ENCODE measurements around the gene FRAS1. TPM values are rescaled to one million over a fixed set of nuclear protein-coding genes. Genes with fewer than 3 reads are reported as not detected.

Gene FRAS1
- total RNA-seq, 1 experiment from 2014 or later = 13.1 TPM

- no TSS peak for BruUV-seq (replicated peaks)
- Histone ChIP-seq H3K27ac (no peak overlapping the region), H2AFZ (no peak overlapping the region), H3K27me3 (ENCODE audit: insufficient read depth, low read depth) (no peaks in the 10 kb centered on the region), H3F3A (ENCODE audit: insufficient read depth, low read depth) (no peaks in the 10 kb centered on the region), H3K4me3 (no peak overlapping the region), H4K20me1 (ENCODE audit: insufficient read depth) (no peaks in the 10 kb centered on the region), H3K36me3 (ENCODE audit: low read depth) (no peaks in the 10 kb centered on the region), H3K9me2 (ENCODE audit: insufficient read depth) (no peaks in the 10 kb centered on the region), H3K4me1 (replicated peaks; ENCODE audit: insufficient read depth) (no peaks in the 10 kb centered on the region), H3K9me3 (ENCODE audit: insufficient read depth, low read depth) (no peaks in the 10 kb centered on the region), H3K4me2 (no peak overlapping the region), H3K79me2 (ENCODE audit: low read depth) (no peaks in the 10 kb centered on the region)
- no peak for DNase-seq
- intact Hi-C loops (cut with micrococcal nuclease; ENCODE audit: unreplicated experiment) = no loop called here
- POLR2A ChIA-PET (ENCODE audit: unreplicated experiment) = no interaction called here
- TF ChIP-seq EZH2 (IDR thresholded peaks at IDR 0.05; ENCODE audit: low read depth) = no peak
- TF ChIP-seq, protein P1, sequence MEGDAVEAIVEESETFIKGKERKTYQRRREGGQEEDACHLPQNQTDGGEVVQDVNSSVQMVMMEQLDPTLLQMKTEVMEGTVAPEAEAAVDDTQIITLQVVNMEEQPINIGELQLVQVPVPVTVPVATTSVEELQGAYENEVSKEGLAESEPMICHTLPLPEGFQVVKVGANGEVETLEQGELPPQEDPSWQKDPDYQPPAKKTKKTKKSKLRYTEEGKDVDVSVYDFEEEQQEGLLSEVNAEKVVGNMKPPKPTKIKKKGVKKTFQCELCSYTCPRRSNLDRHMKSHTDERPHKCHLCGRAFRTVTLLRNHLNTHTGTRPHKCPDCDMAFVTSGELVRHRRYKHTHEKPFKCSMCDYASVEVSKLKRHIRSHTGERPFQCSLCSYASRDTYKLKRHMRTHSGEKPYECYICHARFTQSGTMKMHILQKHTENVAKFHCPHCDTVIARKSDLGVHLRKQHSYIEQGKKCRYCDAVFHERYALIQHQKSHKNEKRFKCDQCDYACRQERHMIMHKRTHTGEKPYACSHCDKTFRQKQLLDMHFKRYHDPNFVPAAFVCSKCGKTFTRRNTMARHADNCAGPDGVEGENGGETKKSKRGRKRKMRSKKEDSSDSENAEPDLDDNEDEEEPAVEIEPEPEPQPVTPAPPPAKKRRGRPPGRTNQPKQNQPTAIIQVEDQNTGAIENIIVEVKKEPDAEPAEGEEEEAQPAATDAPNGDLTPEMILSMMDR (conservative IDR thresholded peaks at IDR 0.05) = no peak
- CTCF ChIA-PET = interaction anchor here (0.6 kb wide), 1 partner anchor 9 kb away, joined by 4 read pairs; no protein-coding TSS in a partner anchor
These were observed 110.4 kb downstream of the FRAS1 start for GRCh38 chr4:78167510-78167909.

GRCh38 chr4:78168029-78168428, 110.9 kb downstream of the FRAS1 start:
- Histone ChIP-seq H3K4me1 (replicated peaks; ENCODE audit: insufficient read depth) (no peaks in the 10 kb centered on the region), H3K36me3 (ENCODE audit: low read depth) (no peaks in the 10 kb centered on the region), H3K79me2 (ENCODE audit: low read depth) (no peaks in the 10 kb centered on the region), H3F3A (ENCODE audit: insufficient read depth, low read depth) (no peaks in the 10 kb centered on the region), H3K4me2 (no peak overlapping the region), H3K27ac (no peak overlapping the region), H3K9me3 (ENCODE audit: insufficient read depth, low read depth) (no peaks in the 10 kb centered on the region), H4K20me1 (ENCODE audit: insufficient read depth) (no peaks in the 10 kb centered on the region), H2AFZ (no peak overlapping the region), H3K4me3 (no peak overlapping the region), H3K9me2 (ENCODE audit: insufficient read depth) (no peaks in the 10 kb centered on the region), H3K27me3 (ENCODE audit: insufficient read depth, low read depth) (no peaks in the 10 kb centered on the region)
- CTCF ChIA-PET = no interaction called here
- intact Hi-C loops (cut with micrococcal nuclease; ENCODE audit: unreplicated experiment) = no loop called here
- TF ChIP-seq EZH2 (IDR thresholded peaks at IDR 0.05; ENCODE audit: low read depth) = no peak
- TF ChIP-seq, protein P1 (conservative IDR thresholded peaks at IDR 0.05) = no peak
- no peak for DNase-seq
- no TSS peak for BruUV-seq (replicated peaks)
- POLR2A ChIA-PET (ENCODE audit: unreplicated experiment) = no interaction called here

DNA sequence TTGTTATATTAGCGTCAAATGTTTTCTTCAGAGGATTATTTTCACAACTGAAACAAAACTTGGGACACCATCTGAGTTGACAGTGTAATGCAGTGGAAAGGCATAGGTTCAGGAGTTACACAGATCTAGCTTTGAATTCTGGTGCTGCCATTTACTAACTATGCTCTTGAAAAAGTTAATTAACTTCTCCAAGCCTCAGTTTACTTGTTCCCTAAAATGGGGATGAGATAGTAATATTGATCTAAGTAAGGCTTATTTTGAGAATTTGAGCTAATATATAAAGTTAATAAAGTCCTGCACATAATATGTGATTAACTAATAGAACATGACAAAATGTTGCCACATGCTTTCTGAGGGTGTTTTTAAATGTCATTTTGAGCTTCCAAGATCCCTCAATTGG, 112.6 kb downstream of the FRAS1 start:
- BruUV-seq (replicated peaks) = no TSS peak
- Histone ChIP-seq H3K4me2 (no peak overlapping the region), H3F3A (ENCODE audit: insufficient read depth, low read depth) (no peaks in the 10 kb centered on the region), H4K20me1 (ENCODE audit: insufficient read depth) (no peaks in the 10 kb centered on the region), H3K4me3 (no peak overlapping the region), H3K27ac (no peak overlapping the region), H3K27me3 (ENCODE audit: insufficient read depth, low read depth) (no peaks in the 10 kb centered on the region), H3K9me2 (ENCODE audit: insufficient read depth) (no peaks in the 10 kb centered on the region), H3K9me3 (ENCODE audit: insufficient read depth, low read depth) (no peaks in the 10 kb centered on the region), H3K79me2 (ENCODE audit: low read depth) (no peaks in the 10 kb centered on the region), H3K36me3 (ENCODE audit: low read depth) (no peaks in the 10 kb centered on the region), H3K4me1 (replicated peaks; ENCODE audit: insufficient read depth) (no peaks in the 10 kb centered on the region), H2AFZ (no peak overlapping the region)
- ChIA-PET CTCF (no interaction called here), POLR2A (ENCODE audit: unreplicated experiment) (no interaction called here)
- DNase-seq = no peak
- TF ChIP-seq, protein P1 (conservative IDR thresholded peaks at IDR 0.05) = no peak
- no peak for TF ChIP-seq EZH2 (IDR thresholded peaks at IDR 0.05; ENCODE audit: low read depth)
- intact Hi-C loops (cut with micrococcal nuclease; ENCODE audit: unreplicated experiment) = loop anchor here (10.0 kb wide), 1 partner anchor 395 kb away; no protein-coding TSS in a partner anchor
